T-helper 2 cell treated with Interferon-gamma antibody and Interleukin-4, amounts not matched to agents 5 μg/mL and 100 μg/mL, for 36 hours (primary cell): ENCODE measurements around the gene PTPRN2.
"Not testable (repeated sequence)": the region's sequence is repeated elsewhere in the genome, so short reads cannot be mapped to it uniquely, and the experiment has no call there.

Source experiments
- DNase-seq: peaks from one replicate; pipeline ENCODE4 v3.0.0; 2021; ENCODE audit warnings: low spot score
- H3K27ac Mint-ChIP-seq: one replicate; pipeline ENCODE4 v1.8.0; 2021; ENCODE audit warnings: mild to moderate bottlenecking, mixed read lengths
- H3K27me3 Mint-ChIP-seq: one replicate; pipeline ENCODE4 v1.8.0; 2021; ENCODE audit warnings: low read depth, mixed read lengths
- H3K36me3 Mint-ChIP-seq: one replicate; pipeline ENCODE4 v1.8.0; 2021; ENCODE audit warnings: low read depth, mixed read lengths
- H3K4me1 Mint-ChIP-seq: one replicate; pipeline ENCODE4 v1.8.0; 2021; ENCODE audit warnings: low read depth, mixed read lengths
- H3K4me3 Mint-ChIP-seq: one replicate; pipeline ENCODE4 v1.8.0; 2022; ENCODE audit warnings: mild to moderate bottlenecking, moderate library complexity, mixed read lengths
- H3K9me3 Mint-ChIP-seq: one replicate; pipeline ENCODE4 v1.8.0; 2021; ENCODE audit warnings: mixed read lengths

The PTPRN2 gene

GRCh38 chr7:157572622-157573021 lies 1015.0 kb downstream of the PTPRN2 start:
- Mint-ChIP-seq H3K9me3 (no peaks in the 10 kb centered on the region), H3K27me3 (peaks cover 7% of the 10 kb centered on the region), H3K36me3 (peaks cover 2% of the 10 kb centered on the region), H3K4me3 (no peak overlapping the region), H3K4me1 (peaks cover 49% of the 10 kb centered on the region), H3K27ac (no peak overlapping the region)
- no peak for DNase-seq

GRCh38 chr7:157570531-157571200 lies 1017.0 kb downstream of the PTPRN2 start:
- Mint-ChIP-seq H3K27me3 (peaks cover 2% of the 10 kb centered on the region), H3K27ac (peak overlapping the region; percentile 91), H3K9me3 (no peaks in the 10 kb centered on the region), H3K4me3 (peak overlapping the region; percentile 91), H3K4me1 (peaks cover 39% of the 10 kb centered on the region), H3K36me3 (peaks cover 3% of the 10 kb centered on the region)
- DNase-seq: peak; percentile 44

- no peaks in the 10 kb centered on the region for H3K27me3 Mint-ChIP-seq
- H3K9me3 Mint-ChIP-seq: no peaks in the 10 kb centered on the region
- DNase-seq: no peak
- peaks cover 37% of the 10 kb centered on the region for H3K4me1 Mint-ChIP-seq
- H3K36me3 Mint-ChIP-seq: peaks cover 6% of the 10 kb centered on the region
- H3K27ac Mint-ChIP-seq: peak overlapping the region; percentile 91
- H3K4me3 Mint-ChIP-seq: peak overlapping the region; percentile 91
Observed at GRCh38 chr7:157569967-157570366, 1017.7 kb downstream of the PTPRN2 start.

GRCh38 chr7:157568770-157569584 lies 1018.6 kb downstream of the PTPRN2 start:
- Mint-ChIP-seq H3K36me3 (peaks cover 14% of the 10 kb centered on the region), H3K27me3 (no peaks in the 10 kb centered on the region), H3K9me3 (peaks cover 7% of the 10 kb centered on the region), H3K4me1 (peaks cover 36% of the 10 kb centered on the region), H3K4me3 (peak overlapping the region; percentile 91), H3K27ac (peak overlapping the region; percentile 91)
- peak; percentile 60 for DNase-seq

- peaks cover 14% of the 10 kb centered on the region for H3K36me3 Mint-ChIP-seq
- H3K27ac Mint-ChIP-seq: peak overlapping the region; percentile 91
- H3K27me3 Mint-ChIP-seq: no peaks in the 10 kb centered on the region
- peaks cover 29% of the 10 kb centered on the region for H3K4me1 Mint-ChIP-seq
- H3K9me3 Mint-ChIP-seq: peaks cover 7% of the 10 kb centered on the region
- no peak for DNase-seq
- peak overlapping the region; percentile 91 for H3K4me3 Mint-ChIP-seq
Observed at GRCh38 chr7:157568106-157568769, 1019.4 kb downstream of the PTPRN2 start.

GRCh38 chr7:157567666-157568065 lies 1020.0 kb downstream of the PTPRN2 start:
- H3K9me3 Mint-ChIP-seq: peaks cover 7% of the 10 kb centered on the region
- H3K4me1 Mint-ChIP-seq: peaks cover 28% of the 10 kb centered on the region
- peaks cover 14% of the 10 kb centered on the region for H3K36me3 Mint-ChIP-seq
- peak overlapping the region; percentile 91 for H3K4me3 Mint-ChIP-seq
- no peaks in the 10 kb centered on the region for H3K27me3 Mint-ChIP-seq
- no peak overlapping the region for H3K27ac Mint-ChIP-seq
- DNase-seq: no peak

- Mint-ChIP-seq H3K27me3 (no peaks in the 10 kb centered on the region), H3K36me3 (peaks cover 14% of the 10 kb centered on the region), H3K4me3 (no peak overlapping the region), H3K4me1 (peaks cover 24% of the 10 kb centered on the region), H3K27ac (no peak overlapping the region), H3K9me3 (peaks cover 7% of the 10 kb centered on the region)
- DNase-seq: no peak
Observed at GRCh38 chr7:157566631-157567006, 1021.0 kb downstream of the PTPRN2 start.

- no peak for DNase-seq
- H3K4me3 Mint-ChIP-seq: no peak overlapping the region
Observed at GRCh38 chr7:157565981-157566630, 1021.5 kb downstream of the PTPRN2 start.

GRCh38 chr7:157565201-157565626 lies 1022.4 kb downstream of the PTPRN2 start:
- peaks cover 19% of the 10 kb centered on the region for H3K4me1 Mint-ChIP-seq
- peaks cover 7% of the 10 kb centered on the region for H3K9me3 Mint-ChIP-seq

More at GRCh38 chr7:157565981-157566630, 1021.5 kb downstream of the PTPRN2 start:
- no peak overlapping the region for H3K27ac Mint-ChIP-seq
- peaks cover 14% of the 10 kb centered on the region for H3K36me3 Mint-ChIP-seq
- H3K27me3 Mint-ChIP-seq: no peaks in the 10 kb centered on the region
- H3K4me1 Mint-ChIP-seq: peaks cover 24% of the 10 kb centered on the region
- H3K9me3 Mint-ChIP-seq: peaks cover 7% of the 10 kb centered on the region

GRCh38 chr7:157564517-157565177 lies 1023.0 kb downstream of the PTPRN2 start:
- Mint-ChIP-seq H3K4me1 (peaks cover 14% of the 10 kb centered on the region), H3K4me3 (no peak overlapping the region), H3K36me3 (peaks cover 14% of the 10 kb centered on the region)

More at GRCh38 chr7:157565201-157565626, 1022.4 kb downstream of the PTPRN2 start:
- Mint-ChIP-seq H3K36me3 (peaks cover 14% of the 10 kb centered on the region), H3K4me3 (no peak overlapping the region), H3K27me3 (no peaks in the 10 kb centered on the region), H3K27ac (no peak overlapping the region)
- DNase-seq: no peak

GRCh38 chr7:157563467-157564135 lies 1024.0 kb downstream of the PTPRN2 start:
- H3K9me3 Mint-ChIP-seq, H3K4me3 Mint-ChIP-seq, H3K27me3 Mint-ChIP-seq, DNase-seq, H3K4me1 Mint-ChIP-seq, H3K27ac Mint-ChIP-seq: not testable (repeated sequence)
- H3K36me3 Mint-ChIP-seq: peaks cover 14% of the 10 kb centered on the region

More at GRCh38 chr7:157564517-157565177, 1023.0 kb downstream of the PTPRN2 start:
- no peak for DNase-seq
- Mint-ChIP-seq H3K27me3 (no peaks in the 10 kb centered on the region), H3K27ac (no peak overlapping the region), H3K9me3 (peaks cover 7% of the 10 kb centered on the region)

GRCh38 chr7:157562522-157563398 lies 1024.9 kb downstream of the PTPRN2 start:
- not testable (repeated sequence) for H3K4me1 Mint-ChIP-seq, H3K9me3 Mint-ChIP-seq, H3K27me3 Mint-ChIP-seq, H3K4me3 Mint-ChIP-seq, DNase-seq, H3K27ac Mint-ChIP-seq
- H3K36me3 Mint-ChIP-seq: peaks cover 12% of the 10 kb centered on the region
